H9 (cell line): ENCODE measurements around the gene CCDC71L. TPM values are rescaled to one million over a fixed set of nuclear protein-coding genes. Genes with fewer than 3 reads are reported as not detected.

Source experiments
- DNase-seq: peaks from one replicate; pipeline ENCODE4 v3.0.0-alpha.2; 2017
- H2AFZ ChIP-seq: one replicate; pipeline ENCODE4 v1.6.1; 2013; ENCODE audit warnings: mild to moderate bottlenecking, low read length, control low read depth, moderate library complexity
- H2AK5ac ChIP-seq: 2 replicates; pipeline ENCODE4 v1.6.1; 2013; ENCODE audit warnings: low read length, control low read depth, mixed read lengths; ENCODE audit not compliant: insufficient read length
- H2BK120ac ChIP-seq: one replicate; pipeline ENCODE4 v1.6.1; 2013; ENCODE audit warnings: low read depth, mild to moderate bottlenecking, low read length, control low read depth, inconsistent platforms; ENCODE audit not compliant: poor library complexity, severe bottlenecking
- H2BK12ac ChIP-seq: 2 replicates; pipeline ENCODE4 v1.6.1; 2013; ENCODE audit warnings: low read length, control low read depth, mixed read lengths, low read depth; ENCODE audit not compliant: insufficient read length
- H2BK15ac ChIP-seq: 2 replicates; pipeline ENCODE4 v1.6.1; 2013; ENCODE audit warnings: low read depth, low read length, control low read depth
- H2BK20ac ChIP-seq: one replicate; pipeline ENCODE4 v1.6.1; 2013; ENCODE audit warnings: low read depth, mild to moderate bottlenecking, low read length, control low read depth, inconsistent platforms; ENCODE audit not compliant: poor library complexity, severe bottlenecking
- H2BK5ac ChIP-seq: 2 replicates; pipeline ENCODE4 v1.6.1; 2013; ENCODE audit warnings: low read length, control low read depth, mixed read lengths; ENCODE audit not compliant: insufficient read length
- H3K14ac ChIP-seq: 2 replicates; pipeline ENCODE4 v1.6.1; 2013; ENCODE audit warnings: low read length, control low read depth; ENCODE audit not compliant: insufficient read depth
- H3K18ac ChIP-seq: 2 replicates; pipeline ENCODE4 v1.6.1; 2013; ENCODE audit warnings: low read depth, mild to moderate bottlenecking, mixed read lengths, low read length, control low read depth; ENCODE audit not compliant: insufficient read length
- H3K23ac ChIP-seq: 2 replicates; pipeline ENCODE4 v1.6.1; 2013; ENCODE audit warnings: low read length, control low read depth, mixed read lengths, low read depth; ENCODE audit not compliant: insufficient read length
- H3K23me2 ChIP-seq: 2 replicates; pipeline ENCODE4 v1.6.1; 2013; ENCODE audit warnings: low read depth, mild to moderate bottlenecking, mixed read lengths, low read length, control low read depth; ENCODE audit not compliant: insufficient read length, poor library complexity, severe bottlenecking
- H3K27ac ChIP-seq: 2 replicates; pipeline ENCODE4 v1.5.1; 2013; ENCODE audit warnings: low read length, control low read depth, mixed read lengths, low read depth; ENCODE audit not compliant: insufficient read length
- H3K27me3 ChIP-seq: 2 replicates; pipeline ENCODE4 v1.6.1; 2013; ENCODE audit warnings: low read length, control low read depth, inconsistent platforms; ENCODE audit not compliant: insufficient read depth
- H3K4ac ChIP-seq: 2 replicates; pipeline ENCODE4 v1.6.1; 2013; ENCODE audit warnings: low read depth, mild to moderate bottlenecking, control low read depth, inconsistent platforms, low read length, moderate library complexity
- H3K4me1 ChIP-seq: 2 replicates; pipeline ENCODE4 v1.6.1; 2013; ENCODE audit warnings: low read length, control low read depth, inconsistent platforms; ENCODE audit not compliant: insufficient read depth
- H3K4me2 ChIP-seq: 2 replicates; pipeline ENCODE4 v1.6.1; 2013; ENCODE audit warnings: low read length, control low read depth, mixed read lengths; ENCODE audit not compliant: insufficient read length, insufficient read depth
- H3K56ac ChIP-seq: 2 replicates; pipeline ENCODE4 v1.6.1; 2013; ENCODE audit warnings: low read depth, mild to moderate bottlenecking, mixed read lengths, low read length, control low read depth; ENCODE audit not compliant: insufficient read length
- H3K79me1 ChIP-seq: 2 replicates; pipeline ENCODE4 v1.6.1; 2013; ENCODE audit warnings: low read depth, mild to moderate bottlenecking, moderate library complexity, low read length, control low read depth, inconsistent platforms; ENCODE audit not compliant: insufficient read depth, poor library complexity, severe bottlenecking
- H3K79me2 ChIP-seq: 2 replicates; pipeline ENCODE4 v1.6.1; 2013; ENCODE audit warnings: low read length, control low read depth, inconsistent platforms; ENCODE audit not compliant: insufficient read depth
- H3K9ac ChIP-seq: 2 replicates; pipeline ENCODE4 v1.6.1; 2013; ENCODE audit warnings: low read length, control low read depth, mixed read lengths; ENCODE audit not compliant: insufficient read length; ENCODE audit errors: extremely low read depth
- H3K9me3 ChIP-seq: one replicate; pipeline ENCODE4 v1.6.1; 2013; ENCODE audit warnings: low read depth, low read length, inconsistent platforms; ENCODE audit not compliant: control insufficient read depth
- H3T11ph ChIP-seq: one replicate; pipeline ENCODE4 v1.6.1; 2013; ENCODE audit warnings: mild to moderate bottlenecking, low read length, control low read depth, inconsistent platforms
- H4K20me1 ChIP-seq: one replicate; pipeline ENCODE4 v1.6.1; 2013; ENCODE audit not compliant: control insufficient read depth, insufficient read length, insufficient read depth
- H4K5ac ChIP-seq: 2 replicates; pipeline ENCODE4 v1.6.1; 2013; ENCODE audit warnings: low read depth, mild to moderate bottlenecking, mixed read lengths, low read length, control low read depth; ENCODE audit not compliant: insufficient read length
- H4K8ac ChIP-seq: replicated peaks from 2 replicates; pipeline ENCODE4 v1.6.1; 2013; ENCODE audit warnings: low read length, control low read depth, mixed read lengths, low read depth; ENCODE audit not compliant: insufficient read length
- H4K91ac ChIP-seq: 2 replicates; pipeline ENCODE4 v1.6.1; 2013; ENCODE audit warnings: low read depth, mild to moderate bottlenecking, moderate library complexity, mixed read lengths, low read length, control low read depth; ENCODE audit not compliant: insufficient read length
- H3K27ac Mint-ChIP-seq, 3 experiments: 2 replicates in 2 of 3; 3 replicates in 1 of 3; pipeline ENCODE4 v1.8.0; 2020 to 2021; ENCODE audit warnings: mixed read lengths in 3 of 3, mild to moderate bottlenecking in 1 of 3, moderate library complexity in 1 of 3
- H3K27me3 Mint-ChIP-seq: 2 replicates; pipeline ENCODE4 v1.8.0; 2021; ENCODE audit warnings: low read depth, mild to moderate bottlenecking, moderate library complexity, mixed read lengths
- H3K36me3 Mint-ChIP-seq, 3 experiments: 2 replicates in 2 of 3; 3 replicates in 1 of 3; pipeline ENCODE4 v1.8.0; 2020 to 2021; ENCODE audit warnings: low read depth in 3 of 3, mixed read lengths in 3 of 3; ENCODE audit not compliant: insufficient read depth in 1 of 3
- H3K4me1 Mint-ChIP-seq, 2 experiments: 2 replicates each; pipeline ENCODE4 v1.8.0; 2020; ENCODE audit warnings: mixed read lengths in 2 of 2
- H3K4me3 Mint-ChIP-seq, 2 experiments: 2 replicates in 1 of 2; 3 replicates in 1 of 2; pipeline ENCODE4 v1.8.0; 2020 to 2021; ENCODE audit warnings: mild to moderate bottlenecking in 2 of 2, mixed read lengths in 2 of 2, moderate library complexity in 1 of 2
- H3K9me3 Mint-ChIP-seq, 2 experiments: 2 replicates in 1 of 2; 3 replicates in 1 of 2; pipeline ENCODE4 v1.8.0; 2020; ENCODE audit warnings: mild to moderate bottlenecking in 2 of 2, mixed read lengths in 2 of 2, moderate library complexity in 1 of 2
- whole genome bisulfite sequencing: extraction: QIAGEN DNeasy Blood & Tissue Kit; methylation state at CpG from one replicate; pipeline ENCODE4 v1.1.7; 2013; ENCODE audit warnings: missing lambda C conversion rate, low lambda C conversion rate, mixed read lengths; ENCODE audit not compliant: insufficient read length; ENCODE audit errors: extremely low coverage; 5-methylcytosine and 5-hydroxymethylcytosine counted together
- total RNA-seq: library from RNA; stranded (reverse); gene quantifications from 2 replicates; pipeline ENCODE4 v1.2.1, GENCODE V29; 2021
- TF ChIP-seq, protein P1 (sequence below): fragments of 200-600 bp; sonication (generic); conservative IDR thresholded peaks from 3 replicates; pipeline ENCODE4 v1.8.0; 2021; ENCODE audit warnings: antibody characterized with exemption, mild to moderate bottlenecking

Gene CCDC71L
- total RNA-seq, 1 experiment from 2014 or later, result 13.7 TPM

DNA sequence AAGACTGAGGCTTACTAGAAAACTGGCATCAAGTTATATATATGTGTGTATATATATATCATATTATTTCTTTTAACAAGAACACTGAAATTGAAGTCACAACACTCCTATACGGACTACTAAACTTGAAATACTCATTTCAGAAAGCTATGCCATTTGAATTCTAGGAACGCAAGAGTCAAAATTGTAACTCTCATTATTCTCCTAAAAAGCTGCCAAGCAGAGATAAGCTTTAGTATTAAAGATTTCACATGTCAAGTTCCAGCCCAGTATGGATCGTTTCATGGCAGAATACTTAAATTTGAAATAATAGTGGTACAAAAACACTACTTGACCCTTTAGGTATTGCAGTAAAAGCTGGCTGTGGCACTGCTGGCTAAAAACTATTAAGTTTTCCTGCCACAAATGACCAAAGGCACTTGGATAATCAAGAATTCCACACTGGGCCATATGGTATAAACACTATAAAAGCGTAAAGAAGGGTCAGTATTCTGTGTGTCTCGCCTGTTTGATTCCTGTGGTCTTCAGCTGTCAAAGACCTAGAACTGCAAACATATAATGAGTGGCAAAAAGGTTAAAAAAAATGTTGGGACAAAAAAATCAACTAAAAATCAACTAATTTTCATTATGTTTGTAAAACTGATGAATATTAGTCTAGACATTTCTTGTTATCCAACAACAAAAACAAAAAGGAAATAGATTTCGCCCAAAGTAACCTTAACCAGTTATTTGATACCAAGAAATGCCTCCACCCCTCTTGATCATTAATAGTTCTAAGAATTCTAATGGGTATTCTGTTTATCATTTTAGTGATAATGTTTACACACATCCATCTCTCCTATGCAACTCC lies 2.4 kb downstream of the CCDC71L start:
- H3K4me1 Mint-ChIP-seq, result peaks cover 18 to 21% of the 10 kb centered on the region in 2 experiments
- H3K36me3 Mint-ChIP-seq, result no peaks in the 10 kb centered on the region; a peak in 1 of 7 replicates
- H3K79me2 ChIP-seq, result no peaks in the 10 kb centered on the region
- peaks cover 6% of the 10 kb centered on the region for H3K23me2 ChIP-seq
- H2BK20ac ChIP-seq, result no peak overlapping the region
- TF ChIP-seq, protein P1, sequence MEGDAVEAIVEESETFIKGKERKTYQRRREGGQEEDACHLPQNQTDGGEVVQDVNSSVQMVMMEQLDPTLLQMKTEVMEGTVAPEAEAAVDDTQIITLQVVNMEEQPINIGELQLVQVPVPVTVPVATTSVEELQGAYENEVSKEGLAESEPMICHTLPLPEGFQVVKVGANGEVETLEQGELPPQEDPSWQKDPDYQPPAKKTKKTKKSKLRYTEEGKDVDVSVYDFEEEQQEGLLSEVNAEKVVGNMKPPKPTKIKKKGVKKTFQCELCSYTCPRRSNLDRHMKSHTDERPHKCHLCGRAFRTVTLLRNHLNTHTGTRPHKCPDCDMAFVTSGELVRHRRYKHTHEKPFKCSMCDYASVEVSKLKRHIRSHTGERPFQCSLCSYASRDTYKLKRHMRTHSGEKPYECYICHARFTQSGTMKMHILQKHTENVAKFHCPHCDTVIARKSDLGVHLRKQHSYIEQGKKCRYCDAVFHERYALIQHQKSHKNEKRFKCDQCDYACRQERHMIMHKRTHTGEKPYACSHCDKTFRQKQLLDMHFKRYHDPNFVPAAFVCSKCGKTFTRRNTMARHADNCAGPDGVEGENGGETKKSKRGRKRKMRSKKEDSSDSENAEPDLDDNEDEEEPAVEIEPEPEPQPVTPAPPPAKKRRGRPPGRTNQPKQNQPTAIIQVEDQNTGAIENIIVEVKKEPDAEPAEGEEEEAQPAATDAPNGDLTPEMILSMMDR, result no peak
- DNase-seq, result no peak
- H3K9me3 ChIP-seq, result no peaks in the 10 kb centered on the region
- H2BK120ac ChIP-seq, result no peak overlapping the region
- H2BK12ac ChIP-seq, result no peak overlapping the region
- H2AFZ ChIP-seq, result no peak overlapping the region
- H2BK15ac ChIP-seq, result no peak overlapping the region
- no peaks in the 10 kb centered on the region for H3K27me3 ChIP-seq
- H2BK5ac ChIP-seq, result no peak overlapping the region
- no peak overlapping the region for H3K23ac ChIP-seq
- no peak overlapping the region for H3K4ac ChIP-seq
- H3K4me3 Mint-ChIP-seq, result peak overlapping the region in 1 of 2 experiments; percentile 44; a peak in 2 of 5 replicates
- H3K27ac ChIP-seq, result no peak overlapping the region
- no peaks in the 10 kb centered on the region for H3K4me1 ChIP-seq
- no peaks in the 10 kb centered on the region for H4K20me1 ChIP-seq
- no peaks in the 10 kb centered on the region; the same call in 1 of the 2 replicates for H3K27me3 Mint-ChIP-seq
- H4K91ac ChIP-seq, result no peak overlapping the region
- no peaks in the 10 kb centered on the region for H3K79me1 ChIP-seq
- H2AK5ac ChIP-seq, result no peak overlapping the region
- H3K4me2 ChIP-seq, result no peak overlapping the region
- H4K5ac ChIP-seq, result no peak overlapping the region
- no peak overlapping the region for H3K18ac ChIP-seq
- H3K56ac ChIP-seq, result no peak overlapping the region
- H3T11ph ChIP-seq, result no peak overlapping the region
- no peak overlapping the region for H3K27ac Mint-ChIP-seq
- H3K9me3 Mint-ChIP-seq, result no peaks in the 10 kb centered on the region; a peak in 1 of 5 replicates
- H4K8ac ChIP-seq, result no peak overlapping the region
- no peak overlapping the region for H3K14ac ChIP-seq
- H3K9ac ChIP-seq, result no peak overlapping the region
- WGBS, result no CpG with 5 or more reads among the region's 6 CpGs
